Measurements from ENCODE around the gene SHB.

SHB gene

GRCh38 chr9:38032266-38033110 lies 36.5 kb downstream of the SHB start:
- peak overlapping the region; percentile 13 for H3K9ac ChIP-seq (ENCODE audit: low read length)
- H3K36me3 ChIP-seq (ENCODE audit: control insufficient read depth, insufficient read depth, low read length): no peaks in the 10 kb centered on the region
- no peaks in the 10 kb centered on the region for H3K27me3 ChIP-seq (ENCODE audit: control insufficient read depth, insufficient read depth, low read length)
- H3K4me1 ChIP-seq (ENCODE audit: control insufficient read depth, insufficient read depth, low read length): peaks cover 37% of the 10 kb centered on the region
- H3K4me3 ChIP-seq (ENCODE audit: low read length): no peak overlapping the region
- H3K9me3 ChIP-seq (ENCODE audit: control insufficient read depth, low read length): no peaks in the 10 kb centered on the region

DNA sequence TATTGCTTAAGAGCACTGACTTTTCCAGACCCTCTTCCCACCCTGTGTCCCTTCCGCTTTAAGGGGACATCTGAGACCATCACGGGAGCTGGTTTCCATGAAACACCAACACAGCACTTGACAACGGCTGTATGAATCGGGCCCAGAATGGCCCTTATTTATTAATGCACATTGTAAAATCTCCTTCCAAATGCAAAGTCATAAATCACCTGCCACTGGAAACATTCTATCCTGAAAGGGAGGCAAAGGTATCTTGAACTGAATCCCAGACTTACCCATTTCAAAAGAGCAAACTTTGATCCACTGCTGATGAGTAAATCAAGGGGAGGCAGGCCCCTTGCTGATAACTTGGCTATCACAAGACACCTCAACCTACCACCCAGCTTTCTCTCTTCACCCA lies 37.4 kb downstream of the SHB start:
- Histone ChIP-seq H3K9me3 (ENCODE audit: control insufficient read depth, low read length) (no peaks in the 10 kb centered on the region), H3K4me3 (ENCODE audit: low read length) (no peak overlapping the region), H3K9ac (ENCODE audit: low read length) (peak overlapping the region; percentile 13), H3K27me3 (ENCODE audit: control insufficient read depth, insufficient read depth, low read length) (no peaks in the 10 kb centered on the region), H3K4me1 (ENCODE audit: control insufficient read depth, insufficient read depth, low read length) (peaks cover 46% of the 10 kb centered on the region), H3K36me3 (ENCODE audit: control insufficient read depth, insufficient read depth, low read length) (no peaks in the 10 kb centered on the region)

- Histone ChIP-seq H3K9ac (ENCODE audit: low read length) (no peak overlapping the region), H3K36me3 (ENCODE audit: control insufficient read depth, insufficient read depth, low read length) (no peaks in the 10 kb centered on the region), H3K4me3 (ENCODE audit: low read length) (no peak overlapping the region), H3K27me3 (ENCODE audit: control insufficient read depth, insufficient read depth, low read length) (no peaks in the 10 kb centered on the region), H3K9me3 (ENCODE audit: control insufficient read depth, low read length) (no peaks in the 10 kb centered on the region), H3K4me1 (ENCODE audit: control insufficient read depth, insufficient read depth, low read length) (peaks cover 51% of the 10 kb centered on the region)
Observed at GRCh38 chr9:38030658-38031057, 38.4 kb downstream of the SHB start.

DNA sequence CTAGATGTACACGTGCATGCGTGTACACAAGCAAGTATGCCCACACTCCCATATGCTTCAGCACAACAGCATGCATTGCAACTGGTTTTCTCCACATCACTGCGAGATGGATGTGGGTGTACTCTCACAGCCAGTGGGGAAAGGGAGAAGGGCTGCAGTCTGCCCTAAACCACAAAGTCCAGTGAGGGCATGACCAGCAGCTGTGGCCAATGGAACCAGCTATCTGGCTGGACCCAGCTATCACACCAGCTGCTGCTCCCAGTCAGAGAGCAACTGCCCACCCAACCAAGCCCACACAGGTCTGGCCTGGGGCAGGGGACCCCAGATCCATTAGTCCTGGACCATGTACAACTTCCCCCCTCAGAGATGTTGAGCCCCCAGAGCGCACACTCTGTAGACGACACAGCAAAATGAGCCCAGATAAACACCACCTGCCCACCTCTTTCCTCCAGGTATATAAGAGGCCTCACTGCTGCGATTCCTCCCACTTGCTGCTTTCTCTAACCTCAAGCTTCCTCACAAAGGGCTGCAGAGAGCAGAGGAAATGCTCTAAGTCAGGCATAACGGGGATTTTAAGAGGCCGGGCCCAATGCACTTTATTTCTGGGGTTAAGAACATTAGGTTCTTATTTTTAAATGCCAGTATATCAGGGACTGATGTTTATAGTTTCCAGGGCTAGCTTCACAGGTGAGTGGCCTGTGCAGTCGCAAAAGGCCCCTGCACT lies 39.0 kb downstream of the SHB start:
- Histone ChIP-seq H3K9me3 (ENCODE audit: control insufficient read depth, low read length) (no peaks in the 10 kb centered on the region), H3K4me3 (ENCODE audit: low read length) (no peak overlapping the region), H3K27me3 (ENCODE audit: control insufficient read depth, insufficient read depth, low read length) (no peaks in the 10 kb centered on the region), H3K9ac (ENCODE audit: low read length) (no peak overlapping the region), H3K36me3 (ENCODE audit: control insufficient read depth, insufficient read depth, low read length) (no peaks in the 10 kb centered on the region), H3K4me1 (ENCODE audit: control insufficient read depth, insufficient read depth, low read length) (peaks cover 51% of the 10 kb centered on the region)

- Histone ChIP-seq H3K27me3 (ENCODE audit: control insufficient read depth, insufficient read depth, low read length) (no peaks in the 10 kb centered on the region), H3K9ac (ENCODE audit: low read length) (no peak overlapping the region), H3K9me3 (ENCODE audit: control insufficient read depth, low read length) (no peaks in the 10 kb centered on the region), H3K4me1 (ENCODE audit: control insufficient read depth, insufficient read depth, low read length) (peaks cover 62% of the 10 kb centered on the region), H3K36me3 (ENCODE audit: control insufficient read depth, insufficient read depth, low read length) (no peaks in the 10 kb centered on the region), H3K4me3 (ENCODE audit: low read length) (no peak overlapping the region)
Observed at GRCh38 chr9:38027714-38028113, 41.3 kb downstream of the SHB start.

DNA sequence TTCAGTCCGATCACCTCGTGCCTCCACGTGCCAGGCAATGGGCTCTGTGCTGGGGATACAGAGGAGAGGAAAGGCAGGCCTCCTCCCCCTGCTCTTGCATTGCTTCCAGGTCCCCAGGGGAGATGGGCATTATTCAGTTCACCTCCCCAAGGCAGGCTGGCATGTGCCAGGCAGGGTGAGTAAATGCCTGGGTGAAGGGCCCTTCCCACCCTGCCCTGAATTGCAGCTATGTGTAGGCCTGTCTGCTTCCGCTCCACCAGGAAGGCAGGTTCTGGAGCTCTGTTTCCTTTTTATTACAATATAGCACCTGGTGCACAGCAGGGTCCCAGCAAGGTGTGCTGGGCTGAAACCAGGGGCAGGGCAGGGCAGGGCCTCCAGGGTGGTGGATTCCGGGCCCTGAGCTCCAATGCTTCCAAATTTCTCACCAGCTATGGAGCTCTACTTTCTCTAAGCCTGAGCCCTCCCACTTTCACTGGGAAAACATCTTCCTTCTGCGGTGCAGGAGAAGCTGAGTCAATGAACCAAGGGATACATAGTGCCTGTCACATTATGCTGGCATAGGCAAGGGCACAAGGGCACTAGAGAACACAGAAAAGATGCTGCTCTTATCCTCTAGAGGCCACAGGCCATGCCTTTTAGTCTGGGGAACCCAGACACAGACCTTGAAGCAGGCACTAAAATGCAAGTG lies 42.0 kb downstream of the SHB start:
- H3K4me3 ChIP-seq (ENCODE audit: low read length): no peak overlapping the region
- H3K36me3 ChIP-seq (ENCODE audit: control insufficient read depth, insufficient read depth, low read length): no peaks in the 10 kb centered on the region
- no peaks in the 10 kb centered on the region for H3K27me3 ChIP-seq (ENCODE audit: control insufficient read depth, insufficient read depth, low read length)
- H3K4me1 ChIP-seq (ENCODE audit: control insufficient read depth, insufficient read depth, low read length): peaks cover 56% of the 10 kb centered on the region
- H3K9me3 ChIP-seq (ENCODE audit: control insufficient read depth, low read length): no peaks in the 10 kb centered on the region
- no peak overlapping the region for H3K9ac ChIP-seq (ENCODE audit: low read length)

GRCh38 chr9:38026021-38026809 lies 42.8 kb downstream of the SHB start:
- peak overlapping the region; percentile 11 for H3K9ac ChIP-seq (ENCODE audit: low read length)
- H3K4me3 ChIP-seq (ENCODE audit: low read length): no peak overlapping the region
- peaks cover 51% of the 10 kb centered on the region for H3K4me1 ChIP-seq (ENCODE audit: control insufficient read depth, insufficient read depth, low read length)
- H3K36me3 ChIP-seq (ENCODE audit: control insufficient read depth, insufficient read depth, low read length): no peaks in the 10 kb centered on the region
- H3K9me3 ChIP-seq (ENCODE audit: control insufficient read depth, low read length): no peaks in the 10 kb centered on the region
- H3K27me3 ChIP-seq (ENCODE audit: control insufficient read depth, insufficient read depth, low read length): no peaks in the 10 kb centered on the region

DNA sequence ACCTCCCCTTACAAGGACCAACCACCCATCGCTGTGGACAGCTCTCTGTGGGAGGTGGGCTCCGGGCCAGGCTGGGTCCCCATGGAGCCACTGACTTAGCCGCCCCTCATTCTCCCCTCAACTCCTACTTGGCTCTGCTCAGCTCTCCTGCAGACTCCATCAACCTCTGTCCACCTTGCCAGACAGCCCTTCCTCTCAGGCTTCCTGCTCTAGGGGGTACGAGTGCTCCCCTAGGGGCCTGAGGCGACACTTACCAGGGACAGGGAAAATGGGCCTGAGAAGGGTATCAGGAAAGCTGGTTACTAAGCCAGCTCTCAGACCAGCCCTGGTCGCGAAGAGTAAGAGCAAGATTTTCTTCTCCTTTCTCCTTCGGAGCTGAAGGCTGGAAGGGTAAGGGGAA lies 43.9 kb downstream of the SHB start:
- Histone ChIP-seq H3K4me1 (ENCODE audit: control insufficient read depth, insufficient read depth, low read length) (peaks cover 53% of the 10 kb centered on the region), H3K4me3 (ENCODE audit: low read length) (no peak overlapping the region), H3K27me3 (ENCODE audit: control insufficient read depth, insufficient read depth, low read length) (no peaks in the 10 kb centered on the region), H3K9me3 (ENCODE audit: control insufficient read depth, low read length) (no peaks in the 10 kb centered on the region), H3K36me3 (ENCODE audit: control insufficient read depth, insufficient read depth, low read length) (no peaks in the 10 kb centered on the region), H3K9ac (ENCODE audit: low read length) (no peak overlapping the region)

DNA sequence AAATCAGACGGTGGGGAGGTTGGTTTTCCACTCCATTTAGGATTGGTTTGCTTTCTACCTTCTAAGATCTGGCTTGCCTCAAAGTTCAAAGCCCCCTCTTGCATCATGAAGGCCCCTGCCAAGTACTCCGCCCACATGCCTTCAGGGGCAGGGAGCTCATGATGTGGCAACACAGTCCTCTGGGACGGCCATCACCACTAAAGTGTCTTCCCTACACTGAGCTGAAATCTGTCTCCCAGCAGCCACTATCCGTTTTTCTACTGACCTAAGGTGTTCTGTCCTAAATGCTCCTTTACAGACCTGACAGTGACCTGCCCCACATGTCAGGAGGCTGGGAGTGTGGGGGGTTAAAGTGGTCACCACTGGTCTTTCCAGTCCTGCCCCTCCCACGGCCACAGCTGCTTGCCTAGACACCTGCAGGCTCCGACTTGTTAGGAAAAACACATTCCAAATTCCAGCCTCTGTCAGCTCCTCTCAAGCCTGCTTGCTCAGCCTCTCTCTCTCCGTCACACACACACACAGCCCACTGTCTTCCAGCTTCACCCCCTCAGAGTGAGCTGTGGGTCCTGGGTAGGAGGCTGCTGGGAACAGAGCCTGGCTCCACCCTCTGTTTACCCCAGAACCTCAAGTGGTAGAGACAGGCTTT lies 44.9 kb downstream of the SHB start:
- Histone ChIP-seq H3K9ac (ENCODE audit: low read length) (no peak overlapping the region), H3K9me3 (ENCODE audit: control insufficient read depth, low read length) (no peaks in the 10 kb centered on the region), H3K4me3 (ENCODE audit: low read length) (no peak overlapping the region), H3K27me3 (ENCODE audit: control insufficient read depth, insufficient read depth, low read length) (no peaks in the 10 kb centered on the region), H3K4me1 (ENCODE audit: control insufficient read depth, insufficient read depth, low read length) (peaks cover 54% of the 10 kb centered on the region), H3K36me3 (ENCODE audit: control insufficient read depth, insufficient read depth, low read length) (no peaks in the 10 kb centered on the region)

DNA sequence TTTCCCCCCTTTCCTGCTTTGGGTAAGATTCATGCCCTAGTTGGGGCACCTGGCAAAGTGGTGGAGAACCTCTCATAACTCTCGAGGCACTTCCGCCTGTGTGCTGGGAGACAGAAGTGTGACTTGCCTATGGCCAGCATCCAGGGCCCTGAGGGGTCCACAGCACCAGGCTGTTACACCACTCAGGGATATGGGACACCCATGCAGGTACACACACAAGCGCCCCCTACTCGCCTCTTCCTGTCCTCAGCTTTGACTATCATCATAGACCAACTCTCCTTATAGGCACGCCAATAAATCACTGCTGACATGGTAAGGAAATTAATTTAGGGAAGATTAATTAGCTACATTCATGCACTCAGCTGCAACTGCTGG lies 45.4 kb downstream of the SHB start:
- H3K27me3 ChIP-seq (ENCODE audit: control insufficient read depth, insufficient read depth, low read length): no peaks in the 10 kb centered on the region
- H3K9me3 ChIP-seq (ENCODE audit: control insufficient read depth, low read length): no peaks in the 10 kb centered on the region
- H3K9ac ChIP-seq (ENCODE audit: low read length): no peak overlapping the region
- no peaks in the 10 kb centered on the region for H3K36me3 ChIP-seq (ENCODE audit: control insufficient read depth, insufficient read depth, low read length)
- peaks cover 56% of the 10 kb centered on the region for H3K4me1 ChIP-seq (ENCODE audit: control insufficient read depth, insufficient read depth, low read length)
- H3K4me3 ChIP-seq (ENCODE audit: low read length): no peak overlapping the region

- peaks cover 57% of the 10 kb centered on the region for H3K4me1 ChIP-seq (ENCODE audit: control insufficient read depth, insufficient read depth, low read length)
- no peak overlapping the region for H3K9ac ChIP-seq (ENCODE audit: low read length)
Observed at GRCh38 chr9:38022995-38023394, 46.0 kb downstream of the SHB start.

More at GRCh38 chr9:38022995-38023394, 46.0 kb downstream of the SHB start:
- Histone ChIP-seq H3K27me3 (ENCODE audit: control insufficient read depth, insufficient read depth, low read length) (no peaks in the 10 kb centered on the region), H3K4me3 (ENCODE audit: low read length) (no peak overlapping the region), H3K36me3 (ENCODE audit: control insufficient read depth, insufficient read depth, low read length) (no peaks in the 10 kb centered on the region), H3K9me3 (ENCODE audit: control insufficient read depth, low read length) (no peaks in the 10 kb centered on the region)
